Measurements from ENCODE around the gene CCDC141. TPM values are rescaled to one million over a fixed set of nuclear protein-coding genes. Genes with fewer than 3 reads are reported as not detected.
A peak's percentile ranks its signal among the peaks of the same experiment; 100 is the strongest.

Gene CCDC141
- total and polyA plus RNA-seq, 7 donors, result under 0.01 to 8.6 (median 3.8) TPM; not detected in 1

GRCh38 chr2:178845566-178846457 lies 204.1 kb downstream of the CCDC141 start:
- 56 to 76% methylated on average over 2 of the region's 2 CpGs for WGBS, 2 donors
- H3K27ac ChIP-seq, result peak overlapping the region in 2 of 4 donors; percentile 41 to 44
- no peak overlapping the region for H3K4me3 ChIP-seq
- TF ChIP-seq POLR2AphosphoS5 (IDR thresholded peaks at IDR 0.05), result no peak
- TF ChIP-seq, protein P1, sequence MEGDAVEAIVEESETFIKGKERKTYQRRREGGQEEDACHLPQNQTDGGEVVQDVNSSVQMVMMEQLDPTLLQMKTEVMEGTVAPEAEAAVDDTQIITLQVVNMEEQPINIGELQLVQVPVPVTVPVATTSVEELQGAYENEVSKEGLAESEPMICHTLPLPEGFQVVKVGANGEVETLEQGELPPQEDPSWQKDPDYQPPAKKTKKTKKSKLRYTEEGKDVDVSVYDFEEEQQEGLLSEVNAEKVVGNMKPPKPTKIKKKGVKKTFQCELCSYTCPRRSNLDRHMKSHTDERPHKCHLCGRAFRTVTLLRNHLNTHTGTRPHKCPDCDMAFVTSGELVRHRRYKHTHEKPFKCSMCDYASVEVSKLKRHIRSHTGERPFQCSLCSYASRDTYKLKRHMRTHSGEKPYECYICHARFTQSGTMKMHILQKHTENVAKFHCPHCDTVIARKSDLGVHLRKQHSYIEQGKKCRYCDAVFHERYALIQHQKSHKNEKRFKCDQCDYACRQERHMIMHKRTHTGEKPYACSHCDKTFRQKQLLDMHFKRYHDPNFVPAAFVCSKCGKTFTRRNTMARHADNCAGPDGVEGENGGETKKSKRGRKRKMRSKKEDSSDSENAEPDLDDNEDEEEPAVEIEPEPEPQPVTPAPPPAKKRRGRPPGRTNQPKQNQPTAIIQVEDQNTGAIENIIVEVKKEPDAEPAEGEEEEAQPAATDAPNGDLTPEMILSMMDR (IDR thresholded peaks at IDR 0.05), result no peak
- no peak for TF ChIP-seq POLR2A (IDR thresholded peaks at IDR 0.05)
- no peak for TF ChIP-seq EP300 (IDR thresholded peaks at IDR 0.05)
- H3K9me3 ChIP-seq, result no peaks in the 10 kb centered on the region
- no peaks in the 10 kb centered on the region for H3K36me3 ChIP-seq
- intact Hi-C loops (cut with DNase I), result no loop called here
- H3K4me1 ChIP-seq, result peaks cover 0 to 31% (median 23%) of the 10 kb centered on the region in 4 donors
- no peaks in the 10 kb centered on the region for H3K27me3 ChIP-seq
- DNase-seq, result no peak

DNA sequence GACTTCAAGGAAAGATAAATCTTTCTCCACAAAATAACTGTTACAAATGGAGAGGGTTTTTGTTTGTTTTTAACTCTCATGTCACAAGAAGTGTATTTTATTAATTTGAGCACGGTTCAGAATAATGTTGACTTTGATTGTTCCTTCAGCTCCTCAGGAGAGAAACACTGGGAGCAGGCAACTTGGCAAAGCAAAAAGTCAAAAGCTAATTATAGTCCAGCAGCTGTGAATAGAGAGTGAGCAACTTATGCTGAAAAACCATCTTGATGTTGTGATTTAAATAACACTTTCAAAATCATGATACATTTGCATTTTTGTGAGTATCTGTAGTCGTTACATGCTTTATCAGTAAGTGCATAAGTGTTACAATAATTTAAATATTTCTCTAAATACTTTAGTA lies 205.2 kb downstream of the CCDC141 start:
- no peak overlapping the region for H3K4me3 ChIP-seq
- no peaks in the 10 kb centered on the region for H3K27me3 ChIP-seq
- H3K9me3 ChIP-seq, result no peaks in the 10 kb centered on the region
- 62 to 72% methylated on average over 2 of the region's 2 CpGs for WGBS, 2 donors
- H3K27ac ChIP-seq, result peak overlapping the region; percentile 5 to 44 (median 26)
- intact Hi-C loops (cut with DNase I), result no loop called here
- H3K4me1 ChIP-seq, result peaks cover 0 to 31% (median 23%) of the 10 kb centered on the region in 4 donors
- DNase-seq, result no peak
- TF ChIP-seq POLR2A (IDR thresholded peaks at IDR 0.05), result no peak
- TF ChIP-seq, protein P1 (IDR thresholded peaks at IDR 0.05), result no peak
- no peak for TF ChIP-seq POLR2AphosphoS5 (IDR thresholded peaks at IDR 0.05)
- no peak for TF ChIP-seq EP300 (IDR thresholded peaks at IDR 0.05)
- no peaks in the 10 kb centered on the region for H3K36me3 ChIP-seq

DNA sequence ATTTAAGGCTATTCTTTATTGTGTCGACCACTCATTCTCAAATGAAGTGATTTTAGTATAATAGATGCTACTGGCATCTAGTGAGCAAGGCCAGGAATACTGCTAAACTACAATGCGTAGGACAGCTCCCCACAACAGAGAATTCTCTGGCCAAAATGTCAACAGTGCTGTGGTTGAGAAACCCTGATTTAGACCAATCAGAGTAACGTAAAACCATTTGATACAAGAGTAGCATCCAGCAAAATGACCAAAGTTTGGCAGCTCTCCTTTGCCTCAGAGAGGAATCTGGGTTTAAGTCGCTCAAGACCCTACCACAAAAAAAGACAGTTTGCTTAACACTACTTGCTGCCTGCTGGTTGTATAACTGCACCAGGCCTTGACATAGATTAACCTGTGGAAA lies 205.7 kb downstream of the CCDC141 start:
- no peaks in the 10 kb centered on the region for H3K36me3 ChIP-seq
- peaks cover 0 to 31% (median 23%) of the 10 kb centered on the region in 4 donors for H3K4me1 ChIP-seq
- WGBS, 2 donors, result 71 to 78% methylated on average over 4 of the region's 4 CpGs
- TF ChIP-seq POLR2AphosphoS5 (IDR thresholded peaks at IDR 0.05) (no peak), EP300 (IDR thresholded peaks at IDR 0.05) (no peak), POLR2A (IDR thresholded peaks at IDR 0.05) (no peak)
- TF ChIP-seq, protein P1 (IDR thresholded peaks at IDR 0.05), result no peak
- no peak overlapping the region for H3K4me3 ChIP-seq
- no peak for DNase-seq
- H3K27ac ChIP-seq, result peak overlapping the region; percentile 5 to 44 (median 26)
- H3K9me3 ChIP-seq, result no peaks in the 10 kb centered on the region
- intact Hi-C loops (cut with DNase I), result no loop called here
- no peaks in the 10 kb centered on the region for H3K27me3 ChIP-seq

DNA sequence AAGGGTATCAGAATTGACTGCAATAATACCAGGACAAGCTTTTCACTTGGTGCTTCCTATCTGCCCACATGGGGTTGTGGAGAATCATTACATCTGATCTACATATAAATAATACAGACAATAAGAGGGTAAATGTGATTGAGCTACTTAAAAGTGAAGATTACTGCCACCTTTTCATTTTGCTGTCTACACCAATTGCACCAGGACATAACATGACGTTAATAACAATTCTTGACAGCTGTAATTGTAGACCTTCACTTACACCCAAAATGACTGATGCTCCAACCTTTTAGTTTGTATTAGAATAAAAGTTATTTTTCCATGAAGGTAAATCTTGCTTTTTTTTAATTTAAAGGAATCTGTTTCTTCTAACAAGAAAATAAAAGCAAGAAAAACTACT lies 206.2 kb downstream of the CCDC141 start:
- no peak overlapping the region for H3K27ac ChIP-seq
- peaks cover 0 to 31% (median 23%) of the 10 kb centered on the region in 4 donors for H3K4me1 ChIP-seq
- H3K27me3 ChIP-seq, result no peaks in the 10 kb centered on the region
- no peak for TF ChIP-seq EP300 (IDR thresholded peaks at IDR 0.05)
- TF ChIP-seq, protein P1 (IDR thresholded peaks at IDR 0.05), result no peak
- no peak for TF ChIP-seq POLR2AphosphoS5 (IDR thresholded peaks at IDR 0.05)
- no peak for TF ChIP-seq POLR2A (IDR thresholded peaks at IDR 0.05)
- 89 to 90% methylated on average over 1 of the region's 1 CpG for WGBS, 2 donors
- DNase-seq, result no peak
- intact Hi-C loops (cut with DNase I), result no loop called here
- no peaks in the 10 kb centered on the region for H3K9me3 ChIP-seq
- H3K4me3 ChIP-seq, result no peak overlapping the region
- no peaks in the 10 kb centered on the region for H3K36me3 ChIP-seq
